Activated T-helper 2 cell treated with anti-CD3 and anti-CD28 coated beads, Interferon-gamma antibody, Interleukin-2, Interleukin-4, amounts not matched to agents 10 μg/mL and 5 μg/mL and 100 μg/mL, durations not matched to agents 14 hours and 24 hours and 36 hours (primary cell): ENCODE results near the gene TUBGCP2. TPM values are rescaled to one million over a fixed set of nuclear protein-coding genes. Genes with fewer than 3 reads are reported as not detected.

Source experiments
- DNase-seq: peaks from one replicate; pipeline ENCODE4 v3.0.0; 2021; ENCODE audit warnings: low spot score
- H3K27ac Mint-ChIP-seq: one replicate; pipeline ENCODE4 v1.8.0; 2021; ENCODE audit warnings: mixed read lengths
- H3K27me3 Mint-ChIP-seq: one replicate; pipeline ENCODE4 v1.8.0; 2021; ENCODE audit warnings: low read depth, mixed read lengths
- H3K36me3 Mint-ChIP-seq: one replicate; pipeline ENCODE4 v1.8.0; 2021; ENCODE audit warnings: low read depth, mixed read lengths
- H3K4me1 Mint-ChIP-seq: one replicate; pipeline ENCODE4 v1.8.0; 2021; ENCODE audit warnings: low read depth, mixed read lengths
- H3K4me3 Mint-ChIP-seq: one replicate; pipeline ENCODE4 v1.8.0; 2021; ENCODE audit warnings: low read depth, mild to moderate bottlenecking, moderate library complexity, mixed read lengths
- H3K9me3 Mint-ChIP-seq: one replicate; pipeline ENCODE4 v1.8.0; 2021; ENCODE audit warnings: mixed read lengths
- intact Hi-C: fragments of 100-400 bp; cut with micrococcal nuclease; formaldehyde crosslinking; loops from one replicate; pipeline ENCODE4 v1.15.1; 2023
- total RNA-seq: library from RNA; stranded (reverse); gene quantifications from 2 replicates; pipeline ENCODE4 v1.2.3, GENCODE V29; 2022

Gene TUBGCP2
- total RNA-seq, 1 donor from 2014 or later = 60.4 TPM

- intact Hi-C loops = loop anchor here (1.0 kb wide), 4 partner anchors 14 to 131 kb away; partner anchors contain the start of genes TUBGCP2 and ZNF511
- H3K36me3 Mint-ChIP-seq = peaks cover 37% of the 10 kb centered on the region
- DNase-seq = peak; percentile 33
- H3K4me1 Mint-ChIP-seq = peaks cover 18% of the 10 kb centered on the region
- H3K27ac Mint-ChIP-seq = peak overlapping the region; percentile 84
- H3K9me3 Mint-ChIP-seq = no peaks in the 10 kb centered on the region
- H3K4me3 Mint-ChIP-seq = peak overlapping the region; percentile 91
- no peaks in the 10 kb centered on the region for H3K27me3 Mint-ChIP-seq
These were observed 33.0 kb downstream of the TUBGCP2 start for GRCh38 chr10:133275684-133276092.

- peaks cover 42% of the 10 kb centered on the region for H3K36me3 Mint-ChIP-seq
- H3K4me1 Mint-ChIP-seq = peaks cover 18% of the 10 kb centered on the region
- peak; percentile 70 for DNase-seq
- intact Hi-C loops = loop anchor here (1.0 kb wide), 3 partner anchors 14 to 131 kb away; partner anchors contain the start of genes TUBGCP2 and ZNF511
- H3K9me3 Mint-ChIP-seq = no peaks in the 10 kb centered on the region
- peak overlapping the region; percentile 91 for H3K4me3 Mint-ChIP-seq
- no peaks in the 10 kb centered on the region for H3K27me3 Mint-ChIP-seq
- H3K27ac Mint-ChIP-seq = peak overlapping the region; percentile 84
These were observed 33.7 kb downstream of the TUBGCP2 start for GRCh38 chr10:133274751-133275683.

DNA sequence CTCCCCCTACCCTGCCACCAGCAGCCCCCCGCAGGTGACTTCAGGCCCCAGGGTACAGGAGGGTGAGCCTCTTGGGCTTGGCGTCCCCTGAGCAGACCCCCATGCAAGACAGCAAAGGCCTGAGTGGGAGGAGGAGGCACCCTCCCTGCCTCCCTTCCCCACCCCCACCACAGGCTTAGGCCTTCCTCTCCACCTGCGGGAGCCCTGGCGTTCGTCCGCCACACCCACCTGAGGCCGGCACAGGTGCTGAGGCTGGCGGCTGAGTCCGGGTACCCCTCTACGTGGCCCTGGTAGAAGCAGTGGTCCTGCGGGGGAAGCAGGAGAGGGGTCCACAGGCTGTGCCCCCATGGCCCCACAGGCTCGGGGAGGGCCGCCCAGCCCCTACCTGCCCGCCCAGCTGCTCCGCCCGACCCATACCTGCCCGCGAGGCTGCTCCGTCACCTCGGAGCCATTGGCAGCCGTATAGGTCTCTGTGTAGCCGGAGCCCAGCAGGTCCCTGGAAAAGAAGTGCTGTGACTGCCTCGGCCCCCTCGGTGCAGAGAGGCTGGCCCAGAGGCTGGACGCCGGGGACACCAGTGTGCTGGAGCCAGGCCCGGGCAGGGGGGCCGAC lies 35.0 kb downstream of the TUBGCP2 start:
- Mint-ChIP-seq H3K27me3 (no peaks in the 10 kb centered on the region), H3K4me3 (no peak overlapping the region), H3K36me3 (peaks cover 31% of the 10 kb centered on the region), H3K4me1 (peaks cover 13% of the 10 kb centered on the region), H3K27ac (no peak overlapping the region), H3K9me3 (no peaks in the 10 kb centered on the region)
- no peak for DNase-seq
- intact Hi-C loops = no loop called here

- H3K27me3 Mint-ChIP-seq = no peaks in the 10 kb centered on the region
- peaks cover 31% of the 10 kb centered on the region for H3K36me3 Mint-ChIP-seq
- no peak overlapping the region for H3K4me3 Mint-ChIP-seq
- no peaks in the 10 kb centered on the region for H3K9me3 Mint-ChIP-seq
- H3K27ac Mint-ChIP-seq = no peak overlapping the region
- H3K4me1 Mint-ChIP-seq = peaks cover 6% of the 10 kb centered on the region
- intact Hi-C loops = no loop called here
- no peak for DNase-seq
These were observed 35.7 kb downstream of the TUBGCP2 start for GRCh38 chr10:133272964-133273420.

GRCh38 chr10:133272301-133272963 lies 36.2 kb downstream of the TUBGCP2 start:
- H3K27me3 Mint-ChIP-seq = no peaks in the 10 kb centered on the region
- H3K36me3 Mint-ChIP-seq = peaks cover 31% of the 10 kb centered on the region
- H3K4me3 Mint-ChIP-seq = no peak overlapping the region
- DNase-seq = no peak
- no peak overlapping the region for H3K27ac Mint-ChIP-seq
- peaks cover 3% of the 10 kb centered on the region for H3K4me1 Mint-ChIP-seq
- intact Hi-C loops = no loop called here
- no peaks in the 10 kb centered on the region for H3K9me3 Mint-ChIP-seq

- Mint-ChIP-seq H3K4me1 (peaks cover 3% of the 10 kb centered on the region), H3K4me3 (no peak overlapping the region), H3K9me3 (no peaks in the 10 kb centered on the region), H3K27me3 (no peaks in the 10 kb centered on the region), H3K27ac (no peak overlapping the region), H3K36me3 (peaks cover 31% of the 10 kb centered on the region)
- DNase-seq = no peak
- intact Hi-C loops = no loop called here
These were observed 37.0 kb downstream of the TUBGCP2 start for GRCh38 chr10:133271521-133272300.

DNA sequence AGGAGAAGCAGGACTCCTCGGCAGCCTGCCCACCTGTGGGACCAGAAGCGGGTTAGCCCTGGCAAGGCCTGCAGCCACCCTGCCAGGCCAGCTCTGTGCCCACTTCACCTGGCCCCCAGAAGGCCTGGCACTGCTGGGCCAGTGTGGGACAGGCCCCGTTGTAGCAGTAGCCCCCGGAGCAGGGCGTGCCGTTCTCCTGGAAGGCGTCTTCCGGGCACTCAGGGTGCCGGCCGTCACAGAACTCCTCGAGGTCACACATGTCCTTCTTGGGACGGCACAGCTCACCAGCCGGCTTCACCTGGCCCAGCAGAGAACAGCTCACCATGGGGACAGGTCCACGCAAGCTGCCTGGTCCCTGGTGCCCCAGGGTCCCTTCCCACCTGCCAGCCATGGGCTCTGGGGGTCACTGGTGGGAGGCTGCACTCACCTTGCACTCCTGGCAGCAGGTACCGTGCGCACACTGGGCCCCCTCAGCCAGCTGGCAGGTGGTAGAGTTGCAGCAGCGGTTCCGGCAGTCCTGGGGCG lies 37.8 kb downstream of the TUBGCP2 start:
- intact Hi-C loops = no loop called here
- DNase-seq = no peak
- H3K36me3 Mint-ChIP-seq = peaks cover 32% of the 10 kb centered on the region
- H3K27me3 Mint-ChIP-seq = no peaks in the 10 kb centered on the region
- H3K27ac Mint-ChIP-seq = no peak overlapping the region
- H3K4me3 Mint-ChIP-seq = no peak overlapping the region
- no peaks in the 10 kb centered on the region for H3K9me3 Mint-ChIP-seq
- peaks cover 5% of the 10 kb centered on the region for H3K4me1 Mint-ChIP-seq

GRCh38 chr10:133270204-133270603 lies 38.5 kb downstream of the TUBGCP2 start:
- peaks cover 34% of the 10 kb centered on the region for H3K36me3 Mint-ChIP-seq
- intact Hi-C loops = no loop called here
- DNase-seq = no peak
- no peaks in the 10 kb centered on the region for H3K27me3 Mint-ChIP-seq
- H3K9me3 Mint-ChIP-seq = no peaks in the 10 kb centered on the region
- H3K4me1 Mint-ChIP-seq = peaks cover 11% of the 10 kb centered on the region
- no peak overlapping the region for H3K4me3 Mint-ChIP-seq
- H3K27ac Mint-ChIP-seq = no peak overlapping the region

DNA sequence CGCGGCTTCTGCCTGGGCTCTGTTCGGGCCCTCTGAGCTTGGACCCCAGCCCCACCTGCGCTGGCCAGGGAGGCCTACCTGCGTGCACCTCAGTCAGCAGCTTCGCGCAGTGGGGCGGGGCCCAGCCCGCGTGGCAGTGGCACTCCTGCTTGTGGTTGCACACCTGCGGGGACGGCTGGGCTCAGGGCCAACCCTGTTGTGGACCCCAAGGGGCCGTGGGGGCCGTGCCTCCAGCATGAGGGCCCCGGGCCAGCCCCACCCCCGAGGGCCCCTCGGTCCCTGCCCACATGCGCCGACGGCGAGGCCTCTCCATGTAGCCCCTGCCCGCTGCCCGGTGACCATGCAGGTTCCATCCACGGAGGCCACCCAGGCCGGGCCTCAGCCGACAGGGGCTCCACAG lies 39.3 kb downstream of the TUBGCP2 start:
- Mint-ChIP-seq H3K27me3 (no peaks in the 10 kb centered on the region), H3K9me3 (no peaks in the 10 kb centered on the region), H3K27ac (no peak overlapping the region), H3K4me3 (no peak overlapping the region), H3K36me3 (peaks cover 31% of the 10 kb centered on the region), H3K4me1 (peaks cover 13% of the 10 kb centered on the region)
- no peak for DNase-seq
- intact Hi-C loops = no loop called here

DNA sequence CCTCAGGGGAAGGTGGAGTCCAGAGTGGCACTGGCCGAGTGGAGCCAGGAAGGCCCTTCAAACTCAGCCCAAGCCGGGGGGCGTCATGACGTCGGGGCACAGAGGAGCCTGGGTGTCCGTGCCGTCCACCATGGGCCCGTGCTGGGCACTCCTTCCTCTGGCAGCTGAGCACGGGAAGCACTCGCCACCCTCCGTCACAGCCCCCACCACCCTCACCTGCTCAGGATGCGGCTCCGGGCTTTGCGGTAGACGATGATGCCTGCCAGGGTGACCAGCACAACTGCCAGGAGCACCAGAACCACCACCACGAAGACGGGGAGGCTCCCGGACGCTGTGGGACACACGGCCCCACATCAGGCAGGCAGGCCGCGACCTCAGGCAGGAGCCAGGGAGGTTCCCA lies 40.1 kb downstream of the TUBGCP2 start:
- DNase-seq = no peak
- Mint-ChIP-seq H3K27me3 (no peaks in the 10 kb centered on the region), H3K4me3 (no peak overlapping the region), H3K27ac (no peak overlapping the region), H3K9me3 (no peaks in the 10 kb centered on the region), H3K36me3 (peaks cover 36% of the 10 kb centered on the region), H3K4me1 (peaks cover 17% of the 10 kb centered on the region)
- intact Hi-C loops = no loop called here

DNA sequence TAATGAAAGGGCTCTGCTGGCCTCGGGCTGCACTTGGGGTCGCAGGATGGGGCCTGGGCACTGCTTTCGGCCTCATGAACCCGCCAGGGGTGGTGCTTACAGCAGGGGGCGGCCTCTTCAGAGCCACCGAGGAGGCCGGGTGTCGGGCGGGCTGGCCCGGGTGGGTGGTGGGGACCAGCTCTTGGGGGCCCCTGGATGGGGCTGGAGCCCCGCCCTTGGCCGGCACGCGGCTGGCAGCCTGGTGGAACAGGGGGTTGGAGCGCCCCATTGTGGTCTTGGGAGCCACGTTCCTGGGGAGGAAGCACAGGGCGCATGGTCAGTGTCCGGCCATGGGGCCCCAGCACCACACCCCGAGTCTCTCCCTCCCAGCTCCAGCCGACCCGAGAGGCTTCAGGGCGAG lies 40.8 kb downstream of the TUBGCP2 start:
- Mint-ChIP-seq H3K27ac (no peak overlapping the region), H3K4me3 (no peak overlapping the region), H3K4me1 (peaks cover 20% of the 10 kb centered on the region), H3K9me3 (no peaks in the 10 kb centered on the region), H3K27me3 (no peaks in the 10 kb centered on the region), H3K36me3 (peaks cover 40% of the 10 kb centered on the region)
- intact Hi-C loops = no loop called here
- DNase-seq = no peak

- no peak for DNase-seq
- intact Hi-C loops = no loop called here
- H3K4me1 Mint-ChIP-seq = peaks cover 22% of the 10 kb centered on the region
- H3K9me3 Mint-ChIP-seq = no peaks in the 10 kb centered on the region
- H3K27me3 Mint-ChIP-seq = no peaks in the 10 kb centered on the region
- no peak overlapping the region for H3K27ac Mint-ChIP-seq
- H3K36me3 Mint-ChIP-seq = peaks cover 42% of the 10 kb centered on the region
- no peak overlapping the region for H3K4me3 Mint-ChIP-seq
These were observed 41.4 kb downstream of the TUBGCP2 start for GRCh38 chr10:133267293-133267692.
